ENCODE results near the gene CBX4. TPM values are rescaled to one million over a fixed set of nuclear protein-coding genes. Genes with fewer than 3 reads are reported as not detected.

CBX4 gene
- polyA plus RNA-seq, 1 of the 3 experiments (the other 2 are of a cell fraction): 21.9 TPM

DNA sequence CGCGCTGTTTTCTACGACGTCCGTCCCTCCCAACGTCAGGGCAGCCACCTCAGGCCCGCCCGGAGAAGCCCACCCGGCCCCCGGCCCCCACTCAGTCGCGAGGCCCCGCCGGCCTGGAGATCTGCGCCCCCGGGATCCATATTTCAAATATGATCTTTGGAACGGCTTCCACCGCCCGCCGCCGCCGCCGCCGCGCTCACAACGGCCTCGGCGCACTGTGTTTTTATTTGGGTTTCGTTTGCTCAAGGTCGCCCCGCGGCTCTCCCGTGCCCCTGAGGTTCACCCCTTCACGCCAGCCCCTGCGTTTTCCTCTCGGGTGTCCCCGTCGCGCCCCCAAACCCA is 4.2 kb upstream of the CBX4 start:
- ChIA-PET POLR2A (interaction anchor here (0.7 to 6.1 kb wide), 3 partner anchors 22 to 47 kb away, joined by 3 to 93 read pairs (median 3); no protein-coding TSS in a partner anchor), CTCF (interaction anchor here (0.6 to 13.1 kb wide), 16 partner anchors 8 to 516 kb away, joined by 3 to 274 read pairs (median 28); partner anchors contain the start of gene CBX8)
- peak overlapping the region; percentile 53 to 61 for H3K4me3 ChIP-seq (ENCODE audit: low read depth in 2 of 2, low read length in 1 of 2)
- no peaks in the 10 kb centered on the region for H3K36me3 ChIP-seq (replicated peaks in 1 of 2; ENCODE audit: control insufficient read depth in 1 of 2, insufficient read depth in 2 of 2, low read length in 1 of 2)
- peaks cover 39% of the 10 kb centered on the region for H3K27me3 ChIP-seq (ENCODE audit: insufficient read depth)
- no peak overlapping the region; a peak in 1 of 4 replicates for H3K27ac ChIP-seq (ENCODE audit: low read depth in 2 of 2, low read length in 1 of 2)
- H3F3A ChIP-seq (replicated peaks; ENCODE audit: insufficient read depth): peaks cover 27% of the 10 kb centered on the region
- peaks cover 11 to 58% of the 10 kb centered on the region in 2 experiments; a peak in 3 of 4 replicates for H3K4me1 ChIP-seq (ENCODE audit: control insufficient read depth in 1 of 2, insufficient read depth in 2 of 2, low read depth in 1 of 2, low read length in 1 of 2)
- WGBS (ENCODE audit: low lambda C conversion rate): 17% methylated on average over 26 of the region's 39 CpGs
- H3K9me3 ChIP-seq: no peaks in the 10 kb centered on the region
- peak overlapping the region; percentile 96 for H3K4me2 ChIP-seq
- peak overlapping the region; percentile 71 for H3K9ac ChIP-seq
- no peaks in the 10 kb centered on the region for H4K20me1 ChIP-seq (ENCODE audit: insufficient read depth)
- no peaks in the 10 kb centered on the region for H3K9me2 ChIP-seq
- no peak for DNase-seq
- TF ChIP-seq, protein P1, sequence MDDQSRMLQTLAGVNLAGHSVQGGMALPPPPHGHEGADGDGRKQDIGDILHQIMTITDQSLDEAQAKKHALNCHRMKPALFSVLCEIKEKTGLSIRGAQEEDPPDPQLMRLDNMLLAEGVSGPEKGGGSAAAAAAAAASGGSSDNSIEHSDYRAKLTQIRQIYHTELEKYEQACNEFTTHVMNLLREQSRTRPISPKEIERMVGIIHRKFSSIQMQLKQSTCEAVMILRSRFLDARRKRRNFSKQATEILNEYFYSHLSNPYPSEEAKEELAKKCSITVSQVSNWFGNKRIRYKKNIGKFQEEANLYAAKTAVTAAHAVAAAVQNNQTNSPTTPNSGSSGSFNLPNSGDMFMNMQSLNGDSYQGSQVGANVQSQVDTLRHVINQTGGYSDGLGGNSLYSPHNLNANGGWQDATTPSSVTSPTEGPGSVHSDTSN (IDR thresholded peaks at IDR 0.05): no peak
- TF ChIP-seq EZH2phosphoT487 (IDR thresholded peaks at IDR 0.05; ENCODE audit: borderline replicate concordance, low read depth): 0 out of 2 replicates have a peak, but pooled peaks have one; percentile 63
- H3K79me2 ChIP-seq (ENCODE audit: insufficient read depth): no peaks in the 10 kb centered on the region
- peak overlapping the region; percentile 70; the same call in 1 of the 2 replicates for H2AFZ ChIP-seq (ENCODE audit: low read depth)

DNA sequence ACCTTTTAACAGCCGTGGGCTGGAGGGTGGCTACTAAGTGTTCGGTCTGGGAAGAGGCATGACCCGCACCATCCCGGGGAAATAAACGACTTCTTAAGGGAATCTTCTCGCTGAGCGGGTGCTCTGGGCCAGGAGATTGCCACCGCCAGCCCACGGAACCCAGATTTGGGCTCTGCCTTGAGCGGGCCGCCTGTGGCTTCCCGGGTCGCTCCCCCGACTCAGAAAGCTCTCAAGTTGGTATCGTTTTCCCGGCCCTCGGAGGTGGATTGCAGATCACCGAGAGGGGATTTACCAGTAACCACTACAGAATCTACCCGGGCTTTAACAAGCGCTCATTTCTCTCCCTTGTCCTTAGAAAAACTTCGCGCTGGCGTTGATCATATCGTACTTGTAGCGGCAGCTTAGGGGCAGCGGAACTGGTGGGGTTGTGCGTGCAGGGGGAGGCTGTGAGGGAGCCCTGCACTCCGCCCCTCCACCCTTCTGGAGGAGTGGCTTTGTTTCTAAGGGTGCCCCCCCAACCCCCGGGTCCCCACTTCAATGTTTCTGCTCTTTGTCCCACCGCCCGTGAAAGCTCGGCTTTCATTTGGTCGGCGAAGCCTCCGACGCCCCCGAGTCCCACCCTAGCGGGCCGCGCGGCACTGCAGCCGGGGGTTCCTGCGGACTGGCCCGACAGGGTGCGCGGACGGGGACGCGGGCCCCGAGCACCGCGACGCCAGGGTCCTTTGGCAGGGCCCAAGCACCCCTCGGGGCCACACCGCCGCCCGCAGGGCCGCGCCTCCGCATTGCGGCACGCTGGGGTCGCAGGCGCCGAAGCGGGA is 3.6 kb upstream of the CBX4 start:
- TF ChIP-seq YY1 (IDR thresholded peaks at IDR 0.05; ENCODE audit: low read depth) (no peak), EZH2phosphoT487 (IDR thresholded peaks at IDR 0.05; ENCODE audit: borderline replicate concordance, low read depth) (peak; percentile 82; the same call in 1 of the 2 replicates)
- no peaks in the 10 kb centered on the region for H3K9me2 ChIP-seq
- ChIA-PET POLR2A (interaction anchor here (1.6 to 6.1 kb wide), 2 partner anchors 32 to 47 kb away, joined by 5 to 93 read pairs; no protein-coding TSS in a partner anchor), CTCF (interaction anchor here (0.6 to 13.1 kb wide), 18 partner anchors 7 to 181 kb away, joined by 3 to 274 read pairs (median 28); no protein-coding TSS in a partner anchor)
- no peaks in the 10 kb centered on the region for H3K9me3 ChIP-seq
- no peaks in the 10 kb centered on the region for H3K36me3 ChIP-seq (replicated peaks in 1 of 2; ENCODE audit: control insufficient read depth in 1 of 2, insufficient read depth in 2 of 2, low read length in 1 of 2)
- H3K27me3 ChIP-seq (ENCODE audit: insufficient read depth): peaks cover 39% of the 10 kb centered on the region
- no peak overlapping the region for H3K27ac ChIP-seq (ENCODE audit: low read depth in 2 of 2, low read length in 1 of 2)
- H4K20me1 ChIP-seq (ENCODE audit: insufficient read depth): peaks cover 5% of the 10 kb centered on the region
- H2AFZ ChIP-seq (ENCODE audit: low read depth): peak overlapping the region; percentile 70; the same call in 1 of the 2 replicates
- DNase-seq: peak; percentile 81
- H3K4me3 ChIP-seq (ENCODE audit: low read depth in 2 of 2, low read length in 1 of 2): peak overlapping the region; percentile 53 to 61; a peak in 3 of 4 replicates
- peaks cover 11 to 55% of the 10 kb centered on the region in 2 experiments for H3K4me1 ChIP-seq (ENCODE audit: control insufficient read depth in 1 of 2, insufficient read depth in 2 of 2, low read depth in 1 of 2, low read length in 1 of 2)
- peaks cover 5% of the 10 kb centered on the region for H3K79me2 ChIP-seq (ENCODE audit: insufficient read depth)
- 20% methylated on average over 66 of the region's 66 CpGs for WGBS (ENCODE audit: low lambda C conversion rate)
- no peak overlapping the region for H3K9ac ChIP-seq
- H3F3A ChIP-seq (replicated peaks; ENCODE audit: insufficient read depth): peaks cover 33% of the 10 kb centered on the region
- H3K4me2 ChIP-seq: peak overlapping the region; percentile 96

DNA sequence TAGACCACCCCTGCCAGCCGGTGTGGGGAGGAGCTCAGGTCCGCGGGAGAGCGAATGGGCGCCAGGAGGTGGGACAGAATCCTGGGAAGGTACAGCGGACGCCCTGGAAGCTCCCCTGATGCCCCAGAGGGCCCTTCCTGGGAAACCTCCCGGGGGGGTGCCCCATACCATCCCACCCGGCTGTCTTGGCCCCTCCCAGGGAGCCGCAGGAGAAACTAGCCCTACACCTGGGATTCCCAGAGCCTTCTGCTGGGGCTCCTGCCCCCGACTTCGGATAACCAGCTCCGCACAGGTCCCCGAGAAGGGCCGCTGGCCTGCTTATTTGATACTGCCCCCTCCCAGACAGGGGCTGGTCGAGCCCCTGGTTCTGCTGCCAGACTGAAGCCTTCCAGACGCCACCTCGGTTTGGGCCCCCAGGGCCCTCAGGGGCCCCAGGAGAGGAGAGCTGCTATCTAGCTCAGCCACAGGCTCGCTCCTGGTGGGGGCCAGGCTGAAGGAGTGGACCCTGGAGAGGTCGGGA is 3.0 kb upstream of the CBX4 start:
- H3K27ac ChIP-seq (ENCODE audit: low read depth in 2 of 2, low read length in 1 of 2): no peak overlapping the region
- H3K79me2 ChIP-seq (ENCODE audit: insufficient read depth): peaks cover 12% of the 10 kb centered on the region
- H3K27me3 ChIP-seq (ENCODE audit: insufficient read depth): peaks cover 39% of the 10 kb centered on the region
- CTCF ChIA-PET: interaction anchor here (1.0 to 13.1 kb wide), 18 partner anchors 8 to 241 kb away, joined by 3 to 274 read pairs (median 30); no protein-coding TSS in a partner anchor
- no peaks in the 10 kb centered on the region for H3K9me2 ChIP-seq
- peaks cover 12% of the 10 kb centered on the region for H4K20me1 ChIP-seq (ENCODE audit: insufficient read depth)
- H3K36me3 ChIP-seq (replicated peaks in 1 of 2; ENCODE audit: control insufficient read depth in 1 of 2, insufficient read depth in 2 of 2, low read length in 1 of 2): no peaks in the 10 kb centered on the region
- H3K9me3 ChIP-seq: no peaks in the 10 kb centered on the region
- peak overlapping the region; percentile 96; the same call in 1 of the 2 replicates for H3K4me2 ChIP-seq
- no peak for DNase-seq
- peaks cover 15 to 58% of the 10 kb centered on the region in 2 experiments for H3K4me1 ChIP-seq (ENCODE audit: control insufficient read depth in 1 of 2, insufficient read depth in 2 of 2, low read depth in 1 of 2, low read length in 1 of 2)
- POLR2A ChIA-PET: interaction anchor here (1.6 to 6.1 kb wide), 2 partner anchors 31 to 48 kb away, joined by 5 to 93 read pairs; no protein-coding TSS in a partner anchor
- peaks cover 40% of the 10 kb centered on the region for H3F3A ChIP-seq (replicated peaks; ENCODE audit: insufficient read depth)
- H2AFZ ChIP-seq (ENCODE audit: low read depth): no peak overlapping the region
- 18% methylated on average over 15 of the region's 20 CpGs for WGBS (ENCODE audit: low lambda C conversion rate)
- peak overlapping the region in 1 of 2 experiments; percentile 53; a peak in 1 of 4 replicates for H3K4me3 ChIP-seq (ENCODE audit: low read depth in 2 of 2, low read length in 1 of 2)
- H3K9ac ChIP-seq: no peak overlapping the region
- no peak for TF ChIP-seq CHD2 (IDR thresholded peaks at IDR 0.05; ENCODE audit: low read length, partially characterized antibody)
- no peak for TF ChIP-seq JUND (IDR thresholded peaks at IDR 0.05)
- no peak for TF ChIP-seq GATA2 (CRISPR knock-in tag; IDR thresholded peaks at IDR 0.05)
- no peak for TF ChIP-seq SIN3A (IDR thresholded peaks at IDR 0.05; ENCODE audit: borderline replicate concordance, low read depth, low read length)
- TF ChIP-seq EZH2phosphoT487 (IDR thresholded peaks at IDR 0.05; ENCODE audit: borderline replicate concordance, low read depth): 0 out of 2 replicates have a peak, but pooled peaks have one; percentile 13
- TF ChIP-seq YY1 (IDR thresholded peaks at IDR 0.05; ENCODE audit: low read depth): no peak

Data from SK-N-SH (cell line).